Measurements from ENCODE around the gene API5.

Gene API5

DNA sequence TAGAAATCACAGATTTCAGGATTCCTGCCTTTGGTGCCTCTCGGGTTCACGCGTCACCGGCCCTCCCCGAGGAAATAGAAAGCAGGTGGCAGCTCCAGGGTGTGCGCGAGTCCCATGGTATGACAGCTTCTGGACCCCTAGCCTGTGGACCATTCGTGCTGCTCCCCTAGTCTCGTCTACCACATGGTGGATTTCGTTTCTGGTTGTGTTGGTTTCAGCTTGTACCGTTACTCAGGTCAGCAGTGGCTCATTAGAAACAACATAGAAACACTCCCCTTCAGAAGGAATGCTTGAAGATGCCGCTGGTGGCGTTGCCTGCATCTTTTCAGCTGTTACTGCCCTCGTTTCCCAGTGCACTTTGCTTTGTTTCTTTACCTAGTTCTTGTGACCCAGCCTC is 47.6 kb downstream of the API5 start:
- peak; percentile 61 for DNase-seq (ENCODE audit: low read depth, low spot score)

DNA sequence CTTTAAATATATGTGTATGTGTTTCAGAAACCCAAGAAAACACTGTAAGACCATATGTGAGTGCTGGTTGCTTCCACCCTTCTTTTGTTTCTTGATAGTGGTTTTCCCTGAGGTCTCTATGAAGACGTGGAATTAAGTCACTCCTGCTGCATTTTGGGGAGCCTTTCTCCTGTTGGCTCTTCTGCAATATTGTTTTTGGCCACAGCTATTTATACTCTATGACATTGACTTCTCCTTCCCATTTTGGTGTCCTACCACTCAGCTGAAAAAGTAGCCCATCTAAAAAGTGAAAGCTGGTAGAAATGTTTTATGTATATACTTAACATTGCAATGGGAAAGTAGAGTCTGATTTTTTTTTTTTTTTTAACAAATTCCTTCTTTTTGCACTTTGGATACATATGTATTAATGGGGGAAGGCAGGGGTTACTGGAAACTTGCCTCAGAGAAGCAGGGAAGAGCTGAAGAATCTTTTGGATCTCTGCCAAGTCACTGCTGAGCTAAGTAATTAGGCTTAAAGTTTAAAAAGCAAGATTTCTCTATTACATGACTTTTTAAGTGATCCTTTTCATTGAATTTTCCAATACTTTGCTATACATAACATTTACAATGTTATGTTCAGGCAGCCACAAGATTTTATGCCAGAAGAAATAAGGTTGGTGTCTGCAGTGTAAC is 48.7 kb downstream of the API5 start:
- DNase-seq (ENCODE audit: low read depth, low spot score): no peak

DNA sequence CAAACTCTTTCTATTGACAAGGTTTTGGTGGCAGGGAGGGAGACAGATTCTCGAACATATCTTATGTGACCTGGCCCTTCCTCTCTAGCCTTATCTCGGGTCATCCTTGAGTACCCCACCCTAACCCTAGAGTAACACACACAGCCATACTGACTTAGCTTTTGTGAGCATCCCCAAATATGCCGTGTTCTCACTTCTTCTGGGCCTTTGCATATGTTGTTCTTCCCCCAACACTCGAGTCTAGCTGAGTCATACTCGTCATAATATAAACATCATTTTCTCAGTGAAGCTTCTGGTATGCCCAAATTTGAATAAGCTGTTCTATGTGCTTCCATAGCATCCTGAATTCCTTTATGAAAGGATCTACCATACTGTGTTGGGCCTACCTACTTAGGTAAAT is 54.9 kb downstream of the API5 start:
- no peak for DNase-seq (ENCODE audit: low read depth, low spot score)

DNA sequence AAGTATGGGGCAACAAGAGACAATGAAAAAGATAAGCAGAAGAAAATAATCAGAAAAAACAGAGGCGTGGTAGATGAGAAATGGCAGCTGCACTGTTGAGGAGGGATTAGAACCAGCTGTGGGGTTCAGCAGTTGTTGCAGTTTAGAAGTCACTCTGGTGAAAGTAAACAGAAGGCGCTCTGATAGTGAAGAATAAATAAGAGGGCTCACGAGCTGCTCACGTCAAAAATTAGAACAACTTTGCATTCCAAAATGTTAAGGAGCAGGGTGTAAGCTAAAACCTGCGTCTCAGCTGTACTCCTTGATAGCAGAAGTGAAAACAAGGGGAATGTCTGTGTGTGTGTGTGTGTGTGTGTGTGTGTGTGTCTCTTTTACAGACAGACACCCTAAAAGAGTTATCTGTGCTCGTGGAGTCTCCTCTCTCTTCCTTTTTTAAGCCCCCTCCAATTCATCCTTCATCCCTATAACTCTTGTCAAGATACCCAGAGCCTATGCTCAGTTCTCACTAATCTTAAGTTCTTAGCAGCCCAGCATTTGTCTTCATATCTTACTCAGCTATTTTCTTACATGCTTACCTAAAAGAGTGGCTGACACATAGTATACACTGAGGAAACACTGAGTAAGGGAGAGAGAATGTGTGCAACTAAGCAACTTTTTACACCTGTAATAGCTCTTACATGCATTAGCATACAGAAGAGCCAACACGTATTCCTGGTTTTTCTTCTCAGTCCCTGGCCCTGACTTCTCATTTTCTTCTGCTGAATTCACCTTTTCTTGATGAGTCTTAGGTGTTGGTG is 55.8 kb downstream of the API5 start:
- DNase-seq (ENCODE audit: low read depth, low spot score): no peak

DNA sequence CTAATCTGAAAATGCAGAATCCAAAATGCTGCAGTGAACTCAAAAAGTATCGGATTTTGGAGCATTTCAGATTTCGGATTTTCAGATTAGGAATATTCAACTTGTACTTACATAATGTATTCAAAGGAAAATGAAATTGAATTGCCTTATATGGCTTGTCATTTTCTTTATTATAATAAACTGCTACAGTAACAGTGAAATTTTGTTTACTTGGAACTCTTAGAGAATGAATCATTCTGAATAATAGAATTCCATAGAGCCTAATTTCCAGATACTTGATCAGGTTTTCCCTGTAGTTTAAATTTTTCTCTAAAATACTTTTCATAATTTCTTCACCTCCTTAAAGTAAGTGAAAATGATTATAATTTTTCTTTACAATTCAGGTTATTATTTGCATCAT is 64.3 kb downstream of the API5 start:
- DNase-seq (ENCODE audit: low read depth, low spot score): no peak

DNA sequence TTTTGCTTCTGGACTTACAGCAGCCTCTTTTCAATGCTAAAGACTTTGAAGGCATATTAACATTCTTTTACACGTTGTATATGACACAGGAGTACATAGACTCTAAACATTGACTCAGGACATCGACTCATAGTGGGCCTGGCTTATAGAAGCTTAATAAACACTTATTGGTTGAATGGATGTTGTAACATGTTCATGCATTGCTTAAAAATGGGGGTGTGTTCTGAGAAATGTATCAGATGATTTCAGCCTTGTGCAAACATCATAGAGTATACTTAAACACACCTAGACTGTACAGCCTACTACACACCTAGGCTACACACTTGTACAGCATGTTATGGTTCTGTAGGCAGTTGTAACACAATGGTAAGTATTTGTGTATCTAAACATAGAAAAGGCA is 64.8 kb downstream of the API5 start:
- peak; percentile 19 for DNase-seq (ENCODE audit: low read depth, low spot score)

DNA sequence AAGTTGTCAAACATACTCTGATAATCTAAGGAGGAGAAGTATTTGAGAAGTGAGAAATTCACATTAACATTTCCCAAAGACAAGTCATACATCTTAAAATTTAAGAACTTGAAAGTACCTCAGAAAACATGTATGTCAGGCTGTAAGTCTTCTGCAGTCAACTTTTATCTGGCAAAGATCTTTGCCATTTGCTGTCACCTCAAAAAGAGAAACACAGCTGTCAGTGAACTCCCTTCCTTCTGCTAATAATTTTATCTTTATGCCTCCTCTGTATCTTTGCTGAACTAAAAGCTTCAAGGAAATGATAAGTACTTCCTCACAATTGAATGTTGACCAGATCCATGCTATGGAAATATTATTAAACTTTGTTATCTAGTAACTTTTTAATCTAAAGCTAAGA is 65.6 kb downstream of the API5 start:
- no peak for DNase-seq (ENCODE audit: low read depth, low spot score)

DNA sequence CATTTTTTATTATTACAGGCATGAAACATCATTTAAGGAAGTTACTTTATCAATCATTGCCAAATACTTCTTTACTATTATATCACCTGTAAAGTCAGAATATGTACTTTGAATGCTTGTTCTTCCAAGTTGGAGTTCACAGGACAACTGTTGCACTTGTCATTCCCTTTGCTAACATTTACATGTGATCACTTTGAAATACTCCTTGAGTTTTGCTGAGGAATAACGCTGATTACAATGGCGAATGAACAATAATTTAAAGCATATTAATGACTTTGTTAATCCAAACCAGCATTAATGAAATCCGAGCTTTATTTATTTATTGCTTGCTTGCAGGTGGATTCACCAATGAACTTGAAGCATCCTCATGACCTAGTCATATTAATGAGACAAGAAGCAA is 67.1 kb downstream of the API5 start:
- DNase-seq (ENCODE audit: low read depth, low spot score): no peak

DNA sequence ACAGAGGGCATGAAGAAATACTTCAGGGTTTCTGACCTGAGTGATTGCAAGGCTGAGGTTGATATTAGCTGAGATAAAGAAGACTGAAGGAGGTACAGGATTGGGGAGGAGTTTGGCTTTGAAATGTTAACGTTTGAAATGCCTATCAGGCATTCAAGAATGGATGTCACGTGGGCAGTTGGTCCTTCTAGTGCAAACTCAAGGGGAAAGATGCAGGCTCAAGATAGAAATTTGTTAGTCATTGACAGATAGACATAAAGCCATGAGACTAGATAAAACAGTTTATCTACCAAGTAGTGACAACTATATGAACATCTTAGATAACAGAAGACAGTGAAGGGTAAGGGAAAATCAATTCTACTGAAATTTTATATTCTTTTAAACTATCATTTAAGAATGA is 70.0 kb downstream of the API5 start:
- DNase-seq (ENCODE audit: low read depth, low spot score): no peak

DNA sequence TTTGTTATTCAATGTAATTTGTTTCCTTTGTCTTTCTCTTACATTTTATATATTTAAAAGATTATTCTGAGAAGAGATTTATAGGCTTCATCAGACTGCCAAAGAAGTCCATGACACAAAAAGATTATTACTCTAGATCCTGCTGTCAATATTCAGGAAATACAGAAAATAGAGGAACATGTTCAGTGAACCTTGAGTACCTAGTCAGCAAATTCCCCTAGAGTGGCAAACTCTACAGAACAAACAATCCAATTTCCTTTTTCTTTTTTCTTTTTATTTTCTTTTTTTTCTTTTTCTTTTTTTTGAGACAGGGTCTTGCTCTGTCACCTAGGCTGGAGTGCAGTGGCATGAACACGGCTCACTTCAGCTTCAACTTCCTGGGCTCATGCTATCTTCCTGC is 70.8 kb downstream of the API5 start:
- DNase-seq (ENCODE audit: low read depth, low spot score): no peak

DNA sequence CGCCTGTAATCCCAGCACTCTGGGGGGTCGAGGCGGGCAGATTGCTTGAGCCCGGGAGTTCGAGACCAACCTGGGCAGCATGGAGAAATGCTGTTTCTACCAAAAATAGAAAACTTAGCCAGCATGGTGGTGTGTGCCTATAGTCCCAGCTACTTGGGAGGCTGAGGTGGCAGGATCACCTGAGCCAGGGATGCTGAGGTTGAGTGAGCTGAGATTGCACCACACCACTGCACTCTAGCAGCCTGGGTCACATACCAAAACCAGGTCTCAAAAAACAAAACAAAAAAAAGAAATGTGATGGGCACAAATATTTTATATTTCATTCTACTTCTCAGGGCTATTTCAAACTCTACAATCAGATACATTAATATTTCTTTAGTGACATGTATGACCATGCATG is 72.6 kb downstream of the API5 start:
- DNase-seq (ENCODE audit: low read depth, low spot score): no peak

DNA sequence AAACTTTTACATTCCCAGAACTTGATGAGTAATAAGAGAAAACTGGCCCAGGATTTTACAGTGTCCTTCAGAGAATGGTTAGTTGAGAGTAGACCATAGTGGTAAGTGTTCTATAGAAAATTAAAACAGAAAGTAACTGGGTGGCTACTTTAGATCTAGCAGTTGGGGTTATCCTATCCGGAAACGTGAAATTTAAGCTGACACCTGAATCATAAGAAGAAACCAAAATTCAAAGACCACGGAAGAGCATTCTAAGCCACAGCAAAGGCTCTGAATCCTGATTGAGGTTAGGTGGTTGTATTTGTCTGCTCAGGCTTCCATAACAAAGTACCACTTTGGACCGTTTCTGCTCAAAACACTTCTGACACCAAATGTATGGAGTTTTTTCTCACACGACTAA is 80.9 kb downstream of the API5 start:
- no peak for DNase-seq (ENCODE audit: low read depth, low spot score)

DNA sequence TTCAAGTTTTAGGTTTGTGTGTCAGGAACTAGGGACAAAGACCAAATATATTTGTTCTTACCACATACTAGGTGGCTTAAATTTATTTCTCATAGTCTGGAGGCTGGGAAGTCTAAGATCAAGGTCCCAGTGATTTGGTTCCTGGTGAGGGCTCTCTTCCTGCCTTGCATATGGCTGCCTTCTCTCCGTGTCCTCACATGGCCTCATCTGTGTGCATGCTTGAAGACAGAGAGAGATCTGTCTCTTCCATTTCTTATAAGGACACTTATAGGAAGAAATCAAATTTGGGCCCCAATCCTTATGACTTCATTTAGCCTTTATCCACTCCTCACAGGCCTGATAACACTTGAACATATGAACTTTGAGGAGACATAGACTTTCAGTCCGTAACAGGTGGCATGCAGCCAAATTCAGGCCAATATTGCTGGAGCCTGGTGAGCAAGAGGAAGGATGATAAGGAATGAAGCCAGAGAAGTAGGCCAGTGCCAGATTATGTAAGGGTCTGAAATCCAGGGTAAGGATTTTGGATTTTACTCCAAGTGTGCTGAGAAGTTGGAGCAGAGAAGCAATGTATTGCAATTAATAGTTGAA is 82.1 kb downstream of the API5 start:
- no peak for DNase-seq (ENCODE audit: low read depth, low spot score)

All from astrocyte of the hippocampus (primary cell).